GM12872 (cell line): ENCODE measurements around the gene GDF11.

Experiments
- TF ChIP-seq, protein P1 (sequence below): IDR thresholded peaks from 3 replicates; pipeline ENCODE4 v1.5.1; 2011; ENCODE audit warnings: low read depth, mild to moderate bottlenecking, low read length, moderate library complexity; ENCODE audit not compliant: insufficient read depth

GDF11 gene

DNA sequence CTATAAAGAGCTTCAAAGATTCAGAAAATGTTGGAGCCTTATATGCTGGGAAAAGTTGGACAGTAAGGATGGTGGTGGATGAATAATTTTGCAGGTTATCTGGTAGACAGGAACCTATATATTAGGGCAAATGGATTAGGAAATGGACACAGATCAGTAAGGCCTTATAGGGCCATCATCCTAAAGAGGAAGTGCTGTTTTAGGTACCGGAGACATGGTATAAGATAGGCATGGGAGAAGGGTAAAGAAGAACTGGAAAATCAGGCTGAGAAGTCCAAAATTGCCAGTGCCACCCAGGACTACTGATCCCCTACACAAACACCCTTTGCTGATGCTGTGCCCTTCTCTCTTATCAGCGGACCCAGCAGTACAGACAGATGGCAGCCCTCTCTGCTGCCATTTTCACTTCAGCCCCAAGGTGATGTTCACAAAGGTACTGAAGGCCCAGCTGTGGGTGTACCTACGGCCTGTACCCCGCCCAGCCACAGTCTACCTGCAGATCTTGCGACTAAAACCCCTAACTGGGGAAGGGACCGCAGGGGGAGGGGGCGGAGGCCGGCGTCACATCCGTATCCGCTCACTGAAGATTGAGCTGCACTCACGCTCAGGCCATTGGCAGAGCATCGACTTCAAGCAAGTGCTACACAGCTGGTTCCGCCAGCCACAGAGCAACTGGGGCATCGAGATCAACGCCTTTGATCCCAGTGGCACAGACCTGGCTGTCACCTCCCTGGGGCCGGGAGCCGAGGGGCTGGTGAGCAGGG lies 5.5 kb downstream of the GDF11 start:
- TF ChIP-seq, protein P1, sequence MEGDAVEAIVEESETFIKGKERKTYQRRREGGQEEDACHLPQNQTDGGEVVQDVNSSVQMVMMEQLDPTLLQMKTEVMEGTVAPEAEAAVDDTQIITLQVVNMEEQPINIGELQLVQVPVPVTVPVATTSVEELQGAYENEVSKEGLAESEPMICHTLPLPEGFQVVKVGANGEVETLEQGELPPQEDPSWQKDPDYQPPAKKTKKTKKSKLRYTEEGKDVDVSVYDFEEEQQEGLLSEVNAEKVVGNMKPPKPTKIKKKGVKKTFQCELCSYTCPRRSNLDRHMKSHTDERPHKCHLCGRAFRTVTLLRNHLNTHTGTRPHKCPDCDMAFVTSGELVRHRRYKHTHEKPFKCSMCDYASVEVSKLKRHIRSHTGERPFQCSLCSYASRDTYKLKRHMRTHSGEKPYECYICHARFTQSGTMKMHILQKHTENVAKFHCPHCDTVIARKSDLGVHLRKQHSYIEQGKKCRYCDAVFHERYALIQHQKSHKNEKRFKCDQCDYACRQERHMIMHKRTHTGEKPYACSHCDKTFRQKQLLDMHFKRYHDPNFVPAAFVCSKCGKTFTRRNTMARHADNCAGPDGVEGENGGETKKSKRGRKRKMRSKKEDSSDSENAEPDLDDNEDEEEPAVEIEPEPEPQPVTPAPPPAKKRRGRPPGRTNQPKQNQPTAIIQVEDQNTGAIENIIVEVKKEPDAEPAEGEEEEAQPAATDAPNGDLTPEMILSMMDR: no peak

- TF ChIP-seq, protein P1: no peak
These were observed 12.3 kb downstream of the GDF11 start for GRCh38 chr12:55755246-55755645.

DNA sequence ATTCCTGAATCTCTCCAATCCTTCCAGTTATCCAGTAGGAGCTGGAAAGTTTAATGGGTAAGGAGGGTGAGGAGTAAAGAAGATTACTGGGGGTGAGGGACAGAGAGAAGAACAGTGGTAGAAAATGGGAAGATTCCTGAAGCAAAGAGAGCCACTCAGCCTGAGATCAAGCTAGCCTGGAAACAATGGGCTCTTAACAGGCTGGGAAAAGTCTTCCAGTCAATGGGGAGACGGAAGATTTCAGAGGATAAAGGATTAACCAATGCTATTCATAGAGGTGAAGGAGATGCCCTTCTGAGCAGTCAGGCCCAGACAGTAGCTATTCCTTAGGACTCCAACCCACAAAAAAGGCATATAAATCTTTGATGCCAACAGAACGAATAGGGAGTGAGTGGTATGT lies 14.8 kb downstream of the GDF11 start:
- TF ChIP-seq, protein P1: no peak

- TF ChIP-seq, protein P1: no peak
These were observed 17.7 kb downstream of the GDF11 start for GRCh38 chr12:55760663-55761062.

DNA sequence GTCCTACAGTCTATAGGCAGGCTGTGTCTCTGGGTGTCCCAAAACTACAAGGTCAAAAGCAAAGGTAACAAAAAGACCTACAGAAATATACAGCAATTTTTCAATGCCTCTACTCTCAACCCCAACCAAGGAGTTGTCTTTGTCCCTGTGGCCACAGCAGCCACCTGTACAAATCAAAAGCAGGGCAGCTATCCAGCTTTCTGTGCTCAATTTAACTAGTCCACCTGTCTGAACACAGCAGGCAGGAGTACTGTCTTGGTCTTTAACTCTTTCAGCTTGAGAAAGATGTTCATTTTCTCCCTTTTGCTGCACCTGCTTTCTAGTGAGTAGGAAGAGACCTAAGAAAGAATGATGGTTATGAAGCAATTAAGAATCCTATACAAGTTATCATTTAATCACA lies 19.7 kb downstream of the GDF11 start:
- TF ChIP-seq, protein P1: no peak

DNA sequence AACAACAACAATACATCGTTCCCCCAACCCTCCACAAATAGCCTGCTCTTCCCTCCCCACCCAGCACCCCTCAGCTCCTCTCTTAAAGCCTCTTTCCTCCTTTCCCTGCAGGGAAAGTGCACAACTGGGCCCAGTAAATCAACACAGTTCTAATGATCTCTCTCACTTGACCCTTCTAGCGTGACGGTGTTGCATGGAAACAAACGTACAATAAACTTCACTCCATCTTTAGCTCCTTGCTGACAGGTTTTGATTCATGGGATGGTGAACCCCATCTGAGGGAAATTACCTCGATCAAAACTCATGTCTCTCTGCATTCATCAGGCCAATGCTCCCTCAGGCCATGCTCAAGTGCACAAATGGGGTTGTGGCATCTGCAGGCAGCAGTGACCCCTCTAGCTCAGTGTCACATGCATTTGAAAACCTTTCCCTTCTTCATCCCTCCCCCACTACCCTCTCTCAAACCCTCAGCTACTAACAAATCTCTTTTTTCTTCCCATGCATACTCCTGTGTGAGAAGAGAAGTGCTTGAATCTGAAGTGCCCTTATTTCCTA lies 22.9 kb downstream of the GDF11 start:
- TF ChIP-seq, protein P1: no peak

GRCh38 chr12:55767156-55767555 lies 24.2 kb downstream of the GDF11 start:
- TF ChIP-seq, protein P1: no peak
